22Rv1 (cell line): ENCODE measurements around the gene COL23A1.

Experiments used
- ZFX ChIP-seq: fragments of 450-650 bp; IDR thresholded peaks from 2 replicates; pipeline ENCODE4 v1.6.1; 2017; ENCODE audit warnings: antibody characterized with exemption, borderline replicate concordance
- TF ChIP-seq, protein P1 (sequence below): fragments of 450-650 bp; IDR thresholded peaks from 2 replicates; pipeline ENCODE4 v1.5.1; 2017; ENCODE audit warnings: mild to moderate bottlenecking

DNA sequence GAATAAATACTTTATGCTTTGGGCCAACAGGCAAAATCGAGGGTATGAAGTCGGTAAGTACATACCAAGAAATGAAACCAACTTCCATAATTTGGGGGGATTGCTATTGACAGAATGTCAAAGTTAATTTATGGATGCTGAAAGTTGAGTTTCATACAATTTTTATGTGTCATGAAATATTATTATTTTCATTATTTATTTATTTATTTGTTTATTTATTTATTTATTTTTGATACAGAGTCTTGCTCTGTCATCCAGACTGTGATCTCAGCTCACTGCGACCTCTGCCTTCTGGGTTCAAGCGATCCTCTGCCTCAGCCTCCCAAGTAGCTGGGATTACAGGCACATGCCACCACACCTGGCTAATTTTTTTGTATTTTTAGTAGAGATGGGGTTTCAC, 398.5 kb downstream of the COL23A1 start:
- TF ChIP-seq, protein P1, sequence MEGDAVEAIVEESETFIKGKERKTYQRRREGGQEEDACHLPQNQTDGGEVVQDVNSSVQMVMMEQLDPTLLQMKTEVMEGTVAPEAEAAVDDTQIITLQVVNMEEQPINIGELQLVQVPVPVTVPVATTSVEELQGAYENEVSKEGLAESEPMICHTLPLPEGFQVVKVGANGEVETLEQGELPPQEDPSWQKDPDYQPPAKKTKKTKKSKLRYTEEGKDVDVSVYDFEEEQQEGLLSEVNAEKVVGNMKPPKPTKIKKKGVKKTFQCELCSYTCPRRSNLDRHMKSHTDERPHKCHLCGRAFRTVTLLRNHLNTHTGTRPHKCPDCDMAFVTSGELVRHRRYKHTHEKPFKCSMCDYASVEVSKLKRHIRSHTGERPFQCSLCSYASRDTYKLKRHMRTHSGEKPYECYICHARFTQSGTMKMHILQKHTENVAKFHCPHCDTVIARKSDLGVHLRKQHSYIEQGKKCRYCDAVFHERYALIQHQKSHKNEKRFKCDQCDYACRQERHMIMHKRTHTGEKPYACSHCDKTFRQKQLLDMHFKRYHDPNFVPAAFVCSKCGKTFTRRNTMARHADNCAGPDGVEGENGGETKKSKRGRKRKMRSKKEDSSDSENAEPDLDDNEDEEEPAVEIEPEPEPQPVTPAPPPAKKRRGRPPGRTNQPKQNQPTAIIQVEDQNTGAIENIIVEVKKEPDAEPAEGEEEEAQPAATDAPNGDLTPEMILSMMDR, result no peak
- TF ChIP-seq ZFX, result no peak
